Measurements from ENCODE around the gene APOBEC3H.

The APOBEC3H gene

GRCh38 chr22:39135092-39135896 lies 38.2 kb downstream of the APOBEC3H start:
- no peak for DNase-seq (ENCODE audit: low read depth)

DNA sequence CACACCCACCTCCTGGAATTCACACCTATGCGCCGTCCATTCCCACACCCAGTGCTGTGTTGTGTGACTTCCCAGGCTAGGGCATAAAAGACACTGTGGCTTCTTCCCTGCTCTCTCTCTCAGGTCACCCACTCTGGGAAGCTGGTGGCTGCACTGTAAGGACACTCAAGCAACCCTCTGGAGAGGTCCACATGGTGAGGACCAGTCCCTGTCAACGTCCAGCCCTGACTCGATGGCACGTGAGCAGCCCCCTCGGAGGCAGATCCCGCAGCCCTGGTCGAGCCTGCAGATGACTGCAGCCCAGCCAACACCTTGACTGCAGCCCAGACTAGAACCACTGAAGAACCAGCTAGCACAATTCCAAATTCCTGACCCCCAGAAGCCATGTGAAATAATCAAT lies 39.3 kb downstream of the APOBEC3H start:
- no peak for DNase-seq (ENCODE audit: low read depth)

DNA sequence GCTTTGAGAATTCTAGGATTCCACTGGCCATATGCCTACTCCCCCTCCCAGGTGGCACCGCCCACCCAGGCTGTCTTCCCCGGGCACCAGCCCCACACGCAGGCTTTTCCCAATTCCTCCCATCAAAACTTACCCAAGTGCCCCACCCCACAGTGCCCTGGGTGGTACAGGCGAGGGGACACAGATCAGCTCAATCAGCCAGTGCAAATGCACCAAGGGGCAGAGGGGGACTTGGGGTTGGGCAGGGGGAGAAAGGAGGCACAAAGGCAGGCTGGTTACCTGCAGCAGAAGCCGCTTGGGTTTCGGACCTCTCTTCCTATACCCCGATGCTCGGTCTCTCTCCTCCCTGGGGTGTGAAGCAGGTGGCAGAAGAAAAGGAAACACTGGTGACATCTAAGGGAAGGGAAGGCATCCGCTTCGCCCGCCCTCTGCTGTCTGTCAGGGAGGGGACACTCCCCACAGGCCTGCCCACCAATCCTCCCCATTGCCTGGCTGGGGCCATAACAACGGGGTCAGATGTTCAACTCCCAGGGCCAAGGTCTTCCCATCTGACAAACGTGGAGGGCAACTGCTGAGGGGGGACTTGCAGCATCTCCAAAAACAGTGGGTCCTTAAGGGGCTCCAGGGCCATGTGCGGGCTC lies 41.4 kb downstream of the APOBEC3H start:
- DNase-seq (ENCODE audit: low read depth) = no peak

DNA sequence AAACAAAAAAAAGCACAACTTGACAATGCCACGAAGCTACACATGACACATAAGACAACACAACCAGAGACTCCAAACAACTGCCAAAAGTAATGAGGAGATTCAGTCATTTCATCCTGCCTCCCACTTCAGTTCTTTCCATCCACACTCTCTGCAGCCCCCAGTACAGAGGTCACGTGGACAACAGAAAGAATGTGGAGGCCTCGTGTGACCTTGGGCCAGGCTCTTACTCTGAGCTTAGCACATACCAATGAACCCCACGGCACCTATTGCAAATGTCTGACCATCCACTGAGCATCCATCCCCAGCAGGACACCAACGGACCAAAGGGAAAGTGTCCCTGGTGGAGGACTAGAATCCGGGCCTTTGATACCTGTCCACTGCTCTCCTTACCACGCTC lies 42.9 kb downstream of the APOBEC3H start:
- DNase-seq (ENCODE audit: low read depth) = no peak

GRCh38 chr22:39142088-39142680 lies 45.1 kb downstream of the APOBEC3H start:
- no peak for DNase-seq (ENCODE audit: low read depth)

- no peak for DNase-seq (ENCODE audit: low read depth)
These were observed 47.2 kb downstream of the APOBEC3H start for GRCh38 chr22:39144101-39144767.

- DNase-seq (ENCODE audit: low read depth) = no peak
These were observed 49.4 kb downstream of the APOBEC3H start for GRCh38 chr22:39146256-39147101.

- DNase-seq (ENCODE audit: low read depth) = no peak
These were observed 50.4 kb downstream of the APOBEC3H start for GRCh38 chr22:39147335-39148025.

- DNase-seq (ENCODE audit: low read depth) = no peak
These were observed 51.1 kb downstream of the APOBEC3H start for GRCh38 chr22:39148026-39148726.

DNA sequence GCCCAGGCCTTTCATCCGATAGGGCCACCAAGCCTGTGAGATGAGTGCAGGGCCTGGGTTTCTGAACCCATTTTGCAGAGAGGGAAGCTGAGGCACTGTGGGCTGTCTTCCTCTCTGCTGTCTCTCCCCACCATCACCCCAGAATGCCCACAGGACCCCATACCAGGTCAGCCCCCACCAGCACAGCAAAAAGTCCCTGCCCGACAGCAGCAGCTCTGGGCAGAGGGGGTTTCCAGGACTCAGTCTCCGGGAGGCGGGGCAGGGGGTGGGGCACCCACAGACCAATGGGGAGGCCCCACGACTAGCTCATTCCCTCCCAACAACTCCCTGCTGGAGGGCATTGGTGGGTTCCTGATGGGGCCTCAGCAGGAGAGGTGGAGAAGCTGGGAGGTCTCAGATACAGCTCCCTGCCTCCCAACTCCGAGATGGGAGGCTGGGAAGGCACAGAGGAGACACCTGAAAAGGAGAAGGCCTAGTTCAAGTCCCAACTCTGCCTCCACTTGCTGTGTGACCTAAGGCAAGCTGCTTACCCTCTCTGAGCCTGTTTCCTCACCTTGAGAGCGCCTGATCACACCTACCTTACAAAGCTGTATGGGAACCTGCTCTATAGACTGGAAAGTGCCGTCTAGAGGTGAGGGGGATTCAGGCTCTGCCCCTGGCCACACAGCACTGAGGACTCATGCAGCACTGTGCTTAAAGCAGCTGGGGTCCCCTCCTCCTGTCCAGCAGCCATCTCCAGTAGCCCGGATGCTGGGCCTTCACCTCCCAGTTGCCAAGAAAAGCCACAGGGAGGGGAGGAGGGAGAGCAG lies 51.9 kb downstream of the APOBEC3H start:
- DNase-seq (ENCODE audit: low read depth) = no peak

- no peak for DNase-seq (ENCODE audit: low read depth)
These were observed 53.1 kb downstream of the APOBEC3H start for GRCh38 chr22:39149915-39150847.

DNA sequence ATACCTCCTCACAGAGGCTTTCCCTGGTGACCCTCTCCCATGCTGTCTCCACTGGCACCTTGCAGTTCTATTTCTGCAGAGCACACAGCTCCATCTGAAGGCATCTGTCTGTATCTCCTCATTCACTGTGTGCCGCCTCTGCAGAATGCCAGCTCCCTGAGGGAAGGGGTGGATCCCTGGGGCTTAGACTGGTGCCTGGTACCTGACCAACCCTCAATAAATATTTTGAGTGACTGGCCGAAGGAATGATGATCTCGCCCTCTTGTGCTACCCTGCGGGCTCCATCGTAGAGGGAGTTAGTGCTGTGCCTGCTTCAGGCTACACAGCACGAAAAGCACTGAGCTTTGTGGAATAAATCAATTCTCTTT lies 53.8 kb downstream of the APOBEC3H start:
- DNase-seq (ENCODE audit: low read depth) = no peak

GRCh38 chr22:39151329-39151975 lies 54.4 kb downstream of the APOBEC3H start:
- DNase-seq (ENCODE audit: low read depth) = no peak

- no peak for DNase-seq (ENCODE audit: low read depth)
These were observed 55.0 kb downstream of the APOBEC3H start for GRCh38 chr22:39152024-39152510.

GRCh38 chr22:39152511-39153219 lies 55.6 kb downstream of the APOBEC3H start, which contains the start of gene CBX7:
Gene CBX7, minus strand, starts transcription at chr22:39152680. Its CDS starts 236 bp downstream, at chr22:39152444.
- DNase-seq (ENCODE audit: low read depth) = peak; percentile 27

DNA sequence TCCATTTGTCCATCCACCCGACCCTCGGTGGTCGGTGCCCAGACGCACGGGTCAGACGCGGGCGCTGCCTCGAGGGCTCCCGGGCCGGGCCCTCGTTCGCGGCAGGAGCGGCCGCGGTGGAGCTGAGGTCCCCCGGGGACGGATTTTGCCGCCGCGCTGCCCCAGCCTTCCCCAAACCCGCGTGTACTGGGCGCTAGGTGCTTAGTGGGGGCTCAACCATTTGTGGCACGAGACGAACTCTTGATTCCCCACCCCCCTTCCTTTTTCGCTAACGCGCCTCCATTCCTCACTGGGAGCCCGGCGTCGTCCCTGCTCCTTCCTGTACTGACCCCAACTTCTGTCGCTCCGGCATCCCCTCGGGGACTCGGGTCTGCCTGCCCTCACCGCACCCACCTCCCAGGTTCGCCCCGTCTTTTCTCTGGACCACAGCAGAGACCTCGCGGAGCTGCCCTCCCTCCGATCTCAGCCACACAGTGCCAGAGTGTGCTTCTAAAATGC lies 56.2 kb downstream of the APOBEC3H start:
- no peak for DNase-seq (ENCODE audit: low read depth)
